GM21526 (cell line): ENCODE results near the gene CELSR1.
"Not testable (repeated sequence)": the region's sequence is repeated elsewhere in the genome, so short reads cannot be mapped to it uniquely, and the experiment has no call there.

Experiments
- ATAC-seq: cut with Tn5 transposase; IDR thresholded peaks from one replicate; pipeline ENCODE4 v1.9.1; 2021; ENCODE audit warnings: moderate library complexity; ENCODE audit not compliant: unreplicated experiment, low FRiP score

Gene CELSR1

DNA sequence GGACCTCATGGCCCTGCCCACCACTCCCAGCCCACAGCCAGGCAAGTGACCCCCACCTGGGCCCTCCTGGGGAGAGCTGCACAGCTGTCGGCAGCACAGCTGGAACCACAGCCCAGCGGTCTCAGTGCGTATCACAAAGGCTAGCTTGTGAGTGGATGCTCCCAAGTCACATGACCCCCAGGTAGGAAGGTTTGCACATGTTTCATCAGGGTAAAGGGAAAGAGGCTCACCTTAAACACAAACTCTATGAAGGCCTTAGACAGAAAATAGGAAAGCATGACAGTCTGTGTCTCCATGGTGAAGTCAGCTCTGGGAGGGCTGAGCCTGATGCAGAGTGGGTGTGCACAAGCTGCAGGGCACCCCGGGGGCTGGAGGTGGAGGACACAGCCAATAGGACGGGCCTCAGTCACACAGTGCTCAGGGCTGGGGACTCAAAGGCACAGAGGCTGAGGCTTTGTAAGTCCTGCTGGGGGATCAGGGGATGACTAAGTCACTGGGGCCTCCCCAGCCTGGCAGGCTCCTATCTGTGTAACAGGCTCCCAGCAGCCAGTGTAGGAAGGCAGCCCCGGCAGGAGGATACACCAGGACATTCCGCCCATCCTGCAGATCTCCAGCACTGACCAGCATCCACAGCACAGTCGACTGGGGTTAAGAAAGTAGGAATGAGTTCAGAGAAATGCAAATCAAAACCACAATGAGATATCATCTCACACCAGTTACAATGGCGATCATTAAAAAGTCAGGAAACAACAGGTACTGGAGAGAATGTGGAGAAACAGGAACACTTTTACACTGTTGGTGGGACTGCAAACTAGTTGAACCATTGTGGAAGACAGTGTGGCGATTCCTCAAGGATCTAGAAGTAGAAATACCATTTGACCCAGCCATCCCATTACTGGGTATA is 22.0 kb downstream of the CELSR1 start:
- no peak for ATAC-seq

DNA sequence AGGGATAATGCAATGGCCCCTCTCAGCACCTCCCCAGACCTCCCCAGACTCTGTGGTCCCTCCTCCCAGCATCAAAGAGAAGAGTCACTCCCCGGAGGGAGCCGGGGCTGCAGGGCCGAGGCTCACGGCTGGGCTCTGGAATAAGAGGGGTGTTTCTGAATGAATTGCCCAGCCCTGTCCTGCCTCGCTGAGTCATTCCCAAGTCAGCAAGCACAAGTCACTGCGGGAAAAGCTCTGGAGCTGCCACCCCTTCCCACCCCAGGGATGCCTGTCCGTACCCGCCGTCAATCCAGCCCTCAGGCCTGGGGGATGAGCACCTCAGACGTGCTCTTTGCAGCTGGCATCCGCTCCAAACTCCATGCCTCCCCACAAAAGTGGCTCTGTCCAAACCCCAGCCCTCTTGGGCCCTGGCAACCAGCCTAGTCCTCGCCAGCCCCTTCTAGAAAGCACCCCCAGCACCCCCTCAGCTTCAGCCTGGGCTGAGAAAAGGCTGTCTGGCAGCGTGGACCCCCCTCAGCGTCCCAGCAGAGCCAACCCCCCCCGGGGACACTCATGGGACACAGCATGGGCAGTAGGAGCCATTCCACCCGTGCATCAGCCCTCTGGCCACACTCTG is 22.7 kb downstream of the CELSR1 start:
- ATAC-seq = no peak

DNA sequence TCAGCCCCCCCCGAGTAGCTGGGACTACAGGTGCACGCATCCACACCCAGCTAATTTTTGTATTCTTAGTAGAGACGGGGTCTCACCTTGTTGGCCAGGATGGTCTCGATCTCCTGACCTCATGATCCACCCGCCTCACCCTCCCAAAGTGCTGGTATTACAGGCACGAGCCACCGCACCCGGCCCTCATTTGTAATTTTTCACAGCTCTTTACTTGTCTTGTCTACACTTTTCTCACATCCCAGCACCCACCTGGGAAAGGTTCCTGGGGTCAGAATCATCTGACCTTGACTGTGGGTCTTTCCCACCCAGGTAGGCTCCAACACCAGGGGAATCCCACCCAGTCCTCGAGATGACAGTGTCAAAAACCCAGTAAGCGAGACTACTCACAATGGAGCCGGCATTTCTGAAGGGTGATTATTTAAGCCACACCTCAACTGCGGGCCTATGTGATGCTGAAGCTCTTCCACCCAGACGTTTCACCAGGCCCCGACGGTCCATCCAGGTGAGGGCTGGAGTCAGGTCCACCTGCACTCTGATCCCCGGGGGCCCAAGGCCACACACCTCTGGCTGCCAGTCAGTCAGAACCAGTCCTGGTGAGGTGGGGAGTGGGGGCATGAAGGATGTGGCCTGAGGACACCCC is 23.4 kb downstream of the CELSR1 start:
- no peak for ATAC-seq

DNA sequence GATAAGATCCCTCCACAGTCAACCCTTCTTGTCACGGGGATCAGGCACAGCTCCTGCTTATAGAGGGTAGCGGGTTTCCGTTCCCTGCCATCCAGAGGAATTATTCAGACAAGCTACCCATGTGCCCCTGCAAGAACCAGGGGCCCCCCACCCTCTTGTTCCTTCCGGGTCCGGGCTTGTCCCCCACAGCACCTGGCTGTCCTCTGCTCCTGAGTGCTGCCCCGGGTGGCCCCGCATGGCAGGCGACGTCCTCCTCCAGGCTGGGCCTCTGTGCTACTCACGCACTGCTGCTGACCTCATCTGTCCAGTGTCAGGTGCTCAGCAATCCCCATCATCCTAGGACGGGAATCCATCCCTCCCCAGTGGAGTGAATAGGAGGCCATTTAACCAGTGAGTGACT is 24.7 kb downstream of the CELSR1 start:
- ATAC-seq = no peak

GRCh38 chr22:46512039-46512370 is 25.4 kb downstream of the CELSR1 start:
- ATAC-seq = no peak

- ATAC-seq = no peak
Observed at GRCh38 chr22:46511151-46512038, 26.0 kb downstream of the CELSR1 start.

DNA sequence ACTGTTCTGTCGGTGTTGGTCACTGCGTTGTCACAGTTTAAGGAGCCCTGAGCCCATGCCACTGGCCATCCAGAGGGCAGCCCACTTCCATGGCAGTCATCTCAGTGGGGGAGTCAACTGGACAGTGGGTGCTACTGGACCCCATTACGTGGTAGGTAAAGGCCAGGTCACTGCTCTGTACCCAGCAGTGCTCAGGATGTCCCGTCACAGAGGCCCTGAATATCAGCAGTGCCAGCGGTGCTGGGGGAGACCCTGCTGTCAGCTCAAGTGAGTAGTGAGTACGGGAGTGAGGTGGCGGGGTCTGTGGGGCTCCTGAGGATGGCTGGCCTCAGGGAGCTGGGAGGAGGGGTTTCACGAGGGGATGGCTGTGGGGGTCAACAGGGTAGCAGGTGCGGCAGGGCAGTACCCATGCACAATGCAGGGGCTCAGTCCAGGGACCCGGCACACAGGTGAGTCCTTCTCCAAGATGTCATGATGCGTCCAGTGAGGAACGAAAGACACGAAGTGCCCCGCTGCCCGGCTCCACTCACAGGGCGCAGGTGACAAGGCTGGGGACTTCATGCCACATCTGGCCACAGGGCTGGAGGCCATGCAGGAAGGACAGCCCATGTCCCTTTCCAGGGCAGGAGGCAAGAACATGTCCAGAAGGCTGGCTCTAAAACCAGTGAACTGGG is 27.9 kb downstream of the CELSR1 start:
- no peak for ATAC-seq

- ATAC-seq = no peak
Observed at GRCh38 chr22:46508491-46508999, 28.9 kb downstream of the CELSR1 start.

GRCh38 chr22:46507451-46508425 is 29.7 kb downstream of the CELSR1 start:
- ATAC-seq = no peak

GRCh38 chr22:46504584-46504983 is 32.8 kb downstream of the CELSR1 start:
- no peak for ATAC-seq

DNA sequence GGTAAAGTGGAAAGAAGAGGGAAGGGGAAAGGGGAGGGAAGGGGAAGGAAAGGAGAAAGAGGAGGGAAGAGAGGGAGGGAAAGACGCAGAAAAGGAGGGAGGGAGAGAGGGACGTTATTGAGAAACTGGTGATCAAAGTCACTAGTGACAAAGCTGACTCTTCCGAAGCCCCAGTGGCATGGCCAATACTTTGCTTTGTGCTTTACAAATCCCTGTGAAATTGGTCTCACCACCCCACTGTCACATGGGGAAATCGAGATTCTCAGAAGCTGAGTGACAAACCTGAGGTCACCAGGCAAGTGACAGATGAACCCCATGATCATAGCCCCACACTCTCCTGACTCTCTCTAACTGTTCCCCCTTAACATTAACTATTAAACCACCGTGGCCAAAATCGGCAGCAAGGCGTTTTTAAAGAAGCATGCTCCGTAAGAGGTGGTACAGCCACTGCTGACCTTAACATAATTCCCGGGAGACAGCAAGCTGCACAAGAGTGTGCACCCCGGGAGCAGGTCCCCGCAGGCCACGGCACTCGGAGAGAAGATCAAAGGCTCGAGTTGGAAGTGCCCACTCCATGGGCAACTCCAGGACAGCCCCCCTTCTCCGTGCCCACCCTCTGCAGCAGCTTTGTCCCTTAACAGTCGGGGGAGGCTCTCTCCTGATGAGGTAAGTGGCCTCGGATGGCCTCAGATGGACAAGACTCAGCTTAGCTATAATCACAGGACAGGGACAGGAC is 34.8 kb downstream of the CELSR1 start:
- ATAC-seq = no peak

GRCh38 chr22:46501701-46502100 is 35.7 kb downstream of the CELSR1 start:
- no peak for ATAC-seq

DNA sequence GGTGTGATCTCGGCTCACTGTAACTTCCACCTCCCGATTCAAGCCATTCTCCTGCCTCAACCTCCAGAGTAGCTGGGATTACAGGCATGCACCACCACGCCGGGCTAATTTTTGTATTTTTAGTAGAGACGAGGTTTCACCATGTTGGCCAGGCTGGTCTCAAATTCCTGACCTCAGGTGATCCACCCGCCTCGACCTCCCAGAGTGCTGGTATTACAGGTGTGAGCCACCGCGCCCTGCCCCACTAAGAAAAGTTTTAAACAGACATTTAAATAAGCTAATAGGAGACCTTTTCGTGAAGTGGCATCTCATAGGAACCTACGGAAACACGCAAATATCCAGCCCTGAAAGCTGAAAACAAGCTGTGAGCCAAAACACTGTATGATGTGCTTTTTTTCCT is 36.2 kb downstream of the CELSR1 start:
- not testable (repeated sequence) for ATAC-seq

DNA sequence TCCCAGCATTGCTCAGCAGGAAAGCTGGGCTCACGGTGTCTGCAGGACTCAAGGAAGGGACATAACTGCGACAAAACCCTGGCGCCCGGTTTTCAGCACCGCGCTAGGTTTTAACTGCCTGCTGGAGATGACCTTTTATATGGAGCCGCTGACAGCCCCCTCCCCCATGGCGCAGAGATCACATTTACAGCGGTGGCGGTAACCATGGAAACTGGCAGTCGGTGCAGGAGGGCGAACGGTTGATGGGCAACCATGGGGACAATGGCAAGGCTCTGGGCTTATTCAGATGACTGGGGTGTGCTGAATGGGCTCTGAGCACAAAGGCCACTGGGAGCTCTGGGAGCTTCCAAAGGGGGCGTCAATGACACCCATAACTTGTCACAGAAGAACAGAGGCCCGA is 37.2 kb downstream of the CELSR1 start:
- no peak for ATAC-seq

DNA sequence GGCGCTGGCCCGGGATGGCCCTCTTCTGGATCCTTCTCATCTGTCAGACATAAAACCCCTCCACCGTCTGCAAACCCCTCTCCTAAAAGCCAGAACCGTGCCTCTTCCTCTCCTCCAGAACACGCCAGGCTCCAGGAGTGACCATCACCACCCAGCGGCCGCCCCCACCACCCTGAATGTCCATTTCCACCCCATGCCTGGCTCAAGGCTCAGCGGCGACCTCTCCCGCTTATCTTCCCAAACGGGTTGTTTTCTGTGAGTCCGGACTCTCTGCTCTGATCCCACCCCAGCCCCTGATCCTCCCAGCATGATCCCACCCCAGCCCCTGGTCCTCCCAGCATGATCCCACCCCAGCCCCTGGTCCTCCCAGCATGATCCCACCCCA is 37.6 kb downstream of the CELSR1 start:
- no peak for ATAC-seq

- no peak for ATAC-seq
Observed at GRCh38 chr22:46491946-46492345, 45.5 kb downstream of the CELSR1 start.

- no peak for ATAC-seq
Observed at GRCh38 chr22:46490538-46490937, 46.9 kb downstream of the CELSR1 start.
